Retinal pigment epithelial cell (primary cell): ENCODE data around the gene PCSK6.
"Not testable (repeated sequence)": the region's sequence is repeated elsewhere in the genome, so short reads cannot be mapped to it uniquely, and the experiment has no call there.

Experiments used
- DNase-seq: peaks from one replicate; pipeline ENCODE4 v3.0.0-alpha.2; 2010; ENCODE audit warnings: low read depth
- H3K4me3 ChIP-seq: 2 replicates; pipeline ENCODE4 v1.5.1; 2011; ENCODE audit warnings: mild to moderate bottlenecking, low read length, control low read depth, moderate library complexity
- CTCF ChIP-seq: conservative IDR thresholded peaks from 2 replicates; pipeline ENCODE4 v1.5.1; 2011; ENCODE audit warnings: low read depth, low read length, control low read depth, inconsistent platforms

PCSK6 gene

DNA sequence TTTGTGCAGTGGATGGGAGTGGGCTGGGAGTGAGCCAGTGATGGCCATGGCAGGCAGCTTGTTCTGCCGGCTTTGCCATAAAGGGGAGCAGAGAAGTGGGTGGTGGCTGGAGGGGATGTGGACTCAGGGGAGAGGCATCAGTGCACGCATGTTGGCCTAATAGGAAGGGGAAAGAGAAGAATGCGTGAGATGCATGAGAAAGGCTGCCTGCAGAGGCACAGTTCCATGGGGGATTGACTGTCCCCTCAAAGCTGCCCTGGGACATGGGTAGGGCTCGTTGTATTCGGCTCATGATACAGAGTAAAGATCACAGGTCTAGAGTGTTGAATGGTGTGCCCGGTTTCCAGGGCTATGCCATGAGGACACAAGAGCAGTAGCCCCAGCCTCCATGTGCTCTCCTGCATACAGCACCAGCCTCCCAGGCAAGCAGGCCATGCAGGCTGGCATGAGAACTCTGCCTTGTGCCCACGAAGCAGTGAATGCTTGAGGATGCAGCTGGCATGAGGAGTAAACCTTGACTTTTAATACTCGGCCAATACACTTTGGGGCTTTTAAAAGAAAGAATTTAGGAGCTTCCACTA is 126.4 kb downstream of the PCSK6 start:
- no peak for TF ChIP-seq CTCF
- DNase-seq = no peak
- H3K4me3 ChIP-seq = no peak overlapping the region

DNA sequence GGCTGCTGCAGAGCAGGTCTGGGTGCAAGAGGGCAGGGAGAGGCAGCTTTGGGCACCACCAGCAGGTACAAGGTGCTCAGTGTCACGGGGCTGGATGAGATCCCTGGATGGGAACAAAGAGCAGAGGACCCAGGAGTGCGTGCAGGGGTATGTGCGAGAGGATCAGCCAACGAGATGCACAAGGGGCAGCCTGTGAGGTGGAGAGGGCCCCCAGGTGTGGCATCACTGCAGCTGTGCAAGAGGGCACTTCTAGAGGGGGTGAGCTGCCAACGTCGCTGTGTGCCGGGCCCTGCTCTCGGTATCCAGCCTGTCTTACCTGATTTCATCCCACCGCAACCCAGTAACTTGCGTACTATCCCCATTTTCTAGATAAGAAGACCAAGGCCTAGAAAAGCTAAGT is 127.1 kb downstream of the PCSK6 start:
- no peak overlapping the region for H3K4me3 ChIP-seq
- TF ChIP-seq CTCF = no peak
- DNase-seq = no peak

- DNase-seq = no peak
- H3K4me3 ChIP-seq = no peak overlapping the region
- TF ChIP-seq CTCF = no peak
Measured at GRCh38 chr15:101361418-101361817, 128.1 kb downstream of the PCSK6 start.

- no peak overlapping the region for H3K4me3 ChIP-seq
- TF ChIP-seq CTCF = no peak
Measured at GRCh38 chr15:101359365-101359947, 130.1 kb downstream of the PCSK6 start.

GRCh38 chr15:101358895-101359294 is 130.6 kb downstream of the PCSK6 start:
- DNase-seq = no peak
- no peak overlapping the region for H3K4me3 ChIP-seq
- no peak for TF ChIP-seq CTCF

More at GRCh38 chr15:101359365-101359947, 130.1 kb downstream of the PCSK6 start:
- no peak for DNase-seq

- H3K4me3 ChIP-seq = no peak overlapping the region
- no peak for TF ChIP-seq CTCF
- DNase-seq = no peak
Measured at GRCh38 chr15:101357885-101358284, 131.6 kb downstream of the PCSK6 start.

GRCh38 chr15:101357333-101357732 is 132.2 kb downstream of the PCSK6 start:
- no peak overlapping the region for H3K4me3 ChIP-seq
- TF ChIP-seq CTCF = no peak
- DNase-seq = no peak

GRCh38 chr15:101356512-101357172 is 132.9 kb downstream of the PCSK6 start:
- not testable (repeated sequence) for DNase-seq, H3K4me3 ChIP-seq
